A673 (cell line): ENCODE results near the gene KLKB1.

Experiments used
- CTCF ChIP-seq: fragments of 300-800, 200-600 bp; sonication (generic); conservative IDR thresholded peaks from 2 replicates; pipeline ENCODE4 v1.5.1; 2017; ENCODE audit warnings: low read depth, mild to moderate bottlenecking, antibody characterized with exemption, low read length, moderate library complexity, mixed read lengths
- EZH2 ChIP-seq: fragments of 200-600 bp; sonication (generic); IDR thresholded peaks from 2 replicates; pipeline ENCODE4 v1.6.1; 2017; ENCODE audit warnings: borderline replicate concordance, low read depth, mild to moderate bottlenecking, mixed read lengths, antibody characterized with exemption, low read length; ENCODE audit not compliant: poor library complexity, severe bottlenecking

- peak; percentile 23; the same call in 1 of the 2 replicates for TF ChIP-seq CTCF
- no peak for TF ChIP-seq EZH2
Measured at GRCh38 chr4:186191200-186192065, 35.9 kb upstream of the KLKB1 start, which contains the start of gene CYP4V2.
